NT2/D1 (cell line): ENCODE measurements around the gene SREBF1.

Experiments used
- YY1 ChIP-seq: IDR thresholded peaks from 2 replicates; pipeline ENCODE4 v1.6.1; 2011; ENCODE audit not compliant: insufficient read length, insufficient read depth
- ZNF274 ChIP-seq: IDR thresholded peaks from 2 replicates; pipeline ENCODE4 v1.6.1; 2011; ENCODE audit warnings: mild to moderate bottlenecking, low read depth, low read length

GRCh38 chr17:17800504-17801021 is 36.2 kb downstream of the SREBF1 start:
- TF ChIP-seq ZNF274 (no peak), YY1 (no peak)
